Prostate gland (tissue), 2 donors: ENCODE results near the gene GIPC2. TPM values are rescaled to one million over a fixed set of nuclear protein-coding genes. Genes with fewer than 3 reads are reported as not detected.
"Not testable (repeated sequence)": the region's sequence is repeated elsewhere in the genome, so short reads cannot be mapped to it uniquely, and the experiment has no call there.

Experiments
- DNase-seq: peaks from one replicate; pipeline ENCODE4 v3.0.0-alpha.2; 2019; ENCODE audit warnings: low spot score
- H3K27ac ChIP-seq, 2 donors: fragments of 200-600 bp; sonication (generic); 2 replicates each; pipeline ENCODE4 v1.5.1; 2017 to 2019
- H3K27me3 ChIP-seq: fragments of 200-600 bp; sonication (generic); replicated peaks from 2 replicates; pipeline ENCODE4 v1.5.1; 2019; ENCODE audit not compliant: insufficient read depth
- H3K36me3 ChIP-seq, 2 donors: fragments of 200-600 bp; sonication (generic); 1 replicate in 1 of 2; 2 replicates in 1 of 2; pipeline versions ENCODE4 v1.5.1 to v1.8.1; 2017 to 2019
- H3K4me1 ChIP-seq: fragments of 200-600 bp; sonication (generic); replicated peaks from 2 replicates; pipeline ENCODE4 v1.5.1; 2019
- H3K4me3 ChIP-seq, 2 donors: fragments of 200-600 bp; sonication (generic); 2 replicates each; pipeline ENCODE4 v1.5.1; 2017 to 2019
- H3K9me3 ChIP-seq: fragments of 200-600 bp; sonication (generic); 2 replicates; pipeline ENCODE4 v1.5.1; 2017
- POLR2A ChIP-seq: fragments of 450-650 bp; IDR thresholded peaks from one replicate; pipeline ENCODE4 v1.6.1; 2016; ENCODE audit warnings: antibody characterized with exemption, mild to moderate bottlenecking
- POLR2AphosphoS5 ChIP-seq: sonication (generic); formaldehyde crosslinking; IDR thresholded peaks from one replicate; pipeline ENCODE4 v1.6.1; 2017; ENCODE audit warnings: antibody characterized with exemption
- WGBS: methylation state at CpG from one replicate; pipeline ENCODE4 v1.1.5; 2018; 5-methylcytosine and 5-hydroxymethylcytosine counted together
- intact Hi-C: fragments of 100-400 bp; cut with DNase I; formaldehyde crosslinking; loops from one replicate; pipeline ENCODE4 v1.14.2; 2022
- total RNA-seq, 2 donors: library from RNA; depleted of rRNA; stranded (reverse); fragments of >200 nt; gene quantifications; one replicate each; pipeline ENCODE4 v1.1.0, GENCODE V29; 2016
- TF ChIP-seq, protein P1 (sequence below), 4 experiments: fragments of 200-600 bp in 2 of 4; fragments of 450-650 bp in 2 of 4; sonication (generic) in 2 of 4; IDR thresholded peaks; 1 replicate in 3 of 4; 2 replicates in 1 of 4; pipeline ENCODE4 v1.5.1; 2016 to 2019; ENCODE audit warnings: antibody characterized with exemption in 4 of 4, mild to moderate bottlenecking in 2 of 4, moderate library complexity in 2 of 4

GIPC2 gene
- total RNA-seq, 2 donors from 2014 or later: 2.0 to 2.2 TPM

DNA sequence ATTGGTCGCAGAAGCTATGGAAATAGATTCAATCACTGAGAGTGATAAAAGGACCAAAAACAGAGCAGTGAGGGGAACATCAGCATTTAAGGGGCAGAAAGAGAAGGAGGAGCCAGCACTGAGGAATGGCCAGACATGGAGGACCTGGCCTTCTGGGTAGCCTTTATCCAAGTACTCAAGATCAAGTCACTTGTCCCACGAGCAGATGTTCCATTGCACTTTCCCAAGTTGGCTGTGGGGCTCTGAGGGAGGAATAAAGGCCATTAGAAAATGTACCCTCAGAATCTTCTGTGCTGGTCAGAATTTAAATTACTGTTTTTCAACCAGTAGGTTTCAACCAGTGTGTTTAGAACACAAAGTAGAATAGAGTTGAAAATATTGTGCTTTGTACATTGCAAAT is 55.3 kb downstream of the GIPC2 start:
- Histone ChIP-seq H3K4me3 (no peak overlapping the region), H3K36me3 (no peaks in the 10 kb centered on the region), H3K9me3 (no peaks in the 10 kb centered on the region), H3K27ac (no peak overlapping the region), H3K27me3 (no peaks in the 10 kb centered on the region), H3K4me1 (no peaks in the 10 kb centered on the region)
- no peak for DNase-seq
- intact Hi-C loops: no loop called here
- WGBS: 85% methylated on average over 2 of the region's 2 CpGs
- TF ChIP-seq POLR2AphosphoS5: no peak

DNA sequence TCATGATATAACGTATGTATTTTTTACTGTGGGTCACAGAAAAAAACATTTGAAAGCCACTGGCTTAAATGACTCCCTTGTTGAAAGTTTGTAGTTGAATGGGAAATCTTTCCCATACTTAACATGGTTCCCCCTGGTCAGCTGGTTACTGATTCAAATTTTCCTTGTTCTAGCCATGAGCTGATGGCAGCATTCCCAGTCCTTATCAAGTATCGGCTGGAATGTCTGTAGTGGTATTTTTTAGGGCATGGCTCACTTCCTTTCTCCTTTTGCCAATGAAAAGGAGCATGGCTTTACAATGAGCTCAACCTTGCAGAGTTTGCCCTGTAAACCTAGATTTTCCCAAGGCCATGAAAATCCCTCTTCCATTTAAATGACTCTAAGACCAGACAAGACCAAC is 55.7 kb downstream of the GIPC2 start:
- Histone ChIP-seq H3K4me1 (no peaks in the 10 kb centered on the region), H3K36me3 (no peaks in the 10 kb centered on the region), H3K4me3 (no peak overlapping the region), H3K9me3 (no peaks in the 10 kb centered on the region), H3K27me3 (no peaks in the 10 kb centered on the region), H3K27ac (no peak overlapping the region)
- intact Hi-C loops: no loop called here
- DNase-seq: no peak
- WGBS: 41% methylated on average over 2 of the region's 2 CpGs
- no peak for TF ChIP-seq POLR2AphosphoS5
- TF ChIP-seq POLR2A: no peak
- TF ChIP-seq, protein P1, sequence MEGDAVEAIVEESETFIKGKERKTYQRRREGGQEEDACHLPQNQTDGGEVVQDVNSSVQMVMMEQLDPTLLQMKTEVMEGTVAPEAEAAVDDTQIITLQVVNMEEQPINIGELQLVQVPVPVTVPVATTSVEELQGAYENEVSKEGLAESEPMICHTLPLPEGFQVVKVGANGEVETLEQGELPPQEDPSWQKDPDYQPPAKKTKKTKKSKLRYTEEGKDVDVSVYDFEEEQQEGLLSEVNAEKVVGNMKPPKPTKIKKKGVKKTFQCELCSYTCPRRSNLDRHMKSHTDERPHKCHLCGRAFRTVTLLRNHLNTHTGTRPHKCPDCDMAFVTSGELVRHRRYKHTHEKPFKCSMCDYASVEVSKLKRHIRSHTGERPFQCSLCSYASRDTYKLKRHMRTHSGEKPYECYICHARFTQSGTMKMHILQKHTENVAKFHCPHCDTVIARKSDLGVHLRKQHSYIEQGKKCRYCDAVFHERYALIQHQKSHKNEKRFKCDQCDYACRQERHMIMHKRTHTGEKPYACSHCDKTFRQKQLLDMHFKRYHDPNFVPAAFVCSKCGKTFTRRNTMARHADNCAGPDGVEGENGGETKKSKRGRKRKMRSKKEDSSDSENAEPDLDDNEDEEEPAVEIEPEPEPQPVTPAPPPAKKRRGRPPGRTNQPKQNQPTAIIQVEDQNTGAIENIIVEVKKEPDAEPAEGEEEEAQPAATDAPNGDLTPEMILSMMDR (IDR thresholded peaks at IDR 0.05): no peak

DNA sequence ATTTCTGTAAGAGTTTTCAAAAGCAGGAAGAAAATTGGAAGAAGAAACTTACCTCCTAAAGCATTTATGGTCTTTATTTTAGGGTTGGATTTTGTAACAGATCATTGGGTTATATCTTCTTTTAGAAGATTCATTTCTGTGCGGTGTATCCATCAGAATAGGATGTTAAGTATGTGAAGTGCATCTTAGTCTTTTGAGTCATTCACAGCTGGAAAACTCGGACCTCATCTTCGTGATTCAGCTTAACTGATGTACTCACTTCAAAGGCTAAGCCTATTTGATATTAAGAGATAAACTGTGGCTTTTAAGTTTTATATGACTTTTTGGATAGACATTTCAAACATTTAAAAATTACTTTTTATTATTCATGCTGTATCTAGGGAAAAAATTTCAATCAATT is 56.3 kb downstream of the GIPC2 start:
- DNase-seq: no peak
- Histone ChIP-seq H3K27me3 (no peaks in the 10 kb centered on the region), H3K36me3 (no peaks in the 10 kb centered on the region), H3K4me3 (no peak overlapping the region), H3K4me1 (no peaks in the 10 kb centered on the region), H3K27ac (no peak overlapping the region), H3K9me3 (no peaks in the 10 kb centered on the region)
- intact Hi-C loops: no loop called here
- TF ChIP-seq POLR2AphosphoS5 (no peak), POLR2A (no peak)
- TF ChIP-seq, protein P1 (IDR thresholded peaks at IDR 0.05): no peak
- WGBS: 63% methylated on average over 3 of the region's 3 CpGs

DNA sequence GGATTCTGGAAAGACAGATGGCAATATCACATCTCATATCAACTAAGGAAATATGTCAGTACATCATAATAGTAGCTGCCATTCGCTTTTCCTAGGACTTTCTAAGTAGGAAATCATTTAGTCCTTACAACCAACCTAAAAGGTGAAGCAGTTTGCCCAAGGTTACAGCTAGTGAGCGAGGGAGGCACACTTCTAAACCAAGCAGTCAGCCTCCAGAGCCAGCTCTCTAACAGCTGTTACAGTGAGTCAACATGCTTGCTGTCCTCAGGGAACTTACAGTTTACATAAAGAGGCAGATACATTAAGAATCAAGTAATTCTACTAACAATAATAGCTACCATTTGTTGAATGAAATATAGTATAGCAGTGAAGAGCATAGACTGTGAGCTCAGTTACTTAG is 57.1 kb downstream of the GIPC2 start:
- TF ChIP-seq, protein P1 (IDR thresholded peaks at IDR 0.05): no peak
- TF ChIP-seq POLR2A (no peak), POLR2AphosphoS5 (no peak)
- 86% methylated on average over 2 of the region's 2 CpGs for WGBS
- H3K36me3 ChIP-seq: no peaks in the 10 kb centered on the region
- H3K4me3 ChIP-seq: no peak overlapping the region
- intact Hi-C loops: no loop called here
- no peaks in the 10 kb centered on the region for H3K27me3 ChIP-seq
- H3K4me1 ChIP-seq: no peaks in the 10 kb centered on the region
- H3K9me3 ChIP-seq: no peaks in the 10 kb centered on the region
- no peak for DNase-seq
- H3K27ac ChIP-seq: no peak overlapping the region

DNA sequence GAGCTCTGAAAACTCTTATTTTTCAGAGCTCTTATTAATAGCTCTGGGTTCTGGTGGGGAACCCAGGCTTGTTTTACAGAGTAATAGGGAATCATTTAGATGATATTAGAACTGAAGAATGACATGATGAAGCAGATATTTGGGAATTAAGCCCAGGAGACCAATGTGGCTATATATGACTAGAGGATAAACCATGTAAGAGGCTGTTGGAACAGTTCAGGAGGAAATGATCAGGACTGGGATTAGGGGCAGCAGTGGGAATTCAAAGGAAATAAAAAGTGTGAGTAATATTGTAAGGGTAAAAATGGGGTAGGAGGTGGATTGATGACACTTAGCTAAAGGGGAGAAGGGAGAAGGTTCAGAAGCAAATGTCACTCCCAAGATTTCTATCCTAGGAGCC is 58.6 kb downstream of the GIPC2 start:
- H3K4me1 ChIP-seq: no peaks in the 10 kb centered on the region
- H3K27ac ChIP-seq: no peak overlapping the region
- intact Hi-C loops: no loop called here
- no peak overlapping the region for H3K4me3 ChIP-seq
- no peaks in the 10 kb centered on the region for H3K36me3 ChIP-seq
- DNase-seq: no peak
- TF ChIP-seq, protein P1 (IDR thresholded peaks at IDR 0.05): no peak
- TF ChIP-seq POLR2A (no peak), POLR2AphosphoS5 (no peak)
- no peaks in the 10 kb centered on the region for H3K27me3 ChIP-seq
- no peaks in the 10 kb centered on the region for H3K9me3 ChIP-seq

DNA sequence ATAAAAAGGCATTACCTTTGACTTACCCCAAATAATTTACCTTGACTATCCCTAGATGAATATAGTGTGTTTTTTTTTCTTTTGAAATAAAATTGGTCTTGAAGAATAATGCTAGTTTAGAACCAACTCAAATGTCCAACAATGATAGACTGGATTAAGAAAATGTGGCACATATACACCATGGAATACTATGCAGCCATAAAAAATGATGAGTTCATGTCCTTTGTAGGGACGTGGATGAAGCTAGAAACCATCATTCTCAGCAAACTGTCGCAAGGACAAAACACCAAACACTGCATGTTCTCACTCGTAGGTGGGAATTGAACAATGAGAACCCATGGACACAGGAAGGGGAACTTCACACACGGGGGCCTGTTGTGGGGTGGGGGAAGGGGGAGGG is 63.9 kb downstream of the GIPC2 start:
- not testable (repeated sequence) for DNase-seq, H3K27ac ChIP-seq, H3K4me3 ChIP-seq, H3K36me3 ChIP-seq, H3K9me3 ChIP-seq, H3K4me1 ChIP-seq, H3K27me3 ChIP-seq
- WGBS: 88% methylated on average over 4 of the region's 4 CpGs
- intact Hi-C loops: loop anchor here (5.0 to 10.0 kb wide), 3 partner anchors 45 to 955 kb away; partner anchors contain the start of gene FUBP1
